H9 (cell line): ENCODE measurements around the gene MFSD6. TPM values are rescaled to one million over a fixed set of nuclear protein-coding genes. Genes with fewer than 3 reads are reported as not detected.
"Not testable (repeated sequence)": the region's sequence is repeated elsewhere in the genome, so short reads cannot be mapped to it uniquely, and the experiment has no call there.

ENCODE experiments used
- DNase-seq: peaks from one replicate; pipeline ENCODE4 v3.0.0-alpha.2; 2017
- H2AFZ ChIP-seq: one replicate; pipeline ENCODE4 v1.6.1; 2013; ENCODE audit warnings: mild to moderate bottlenecking, low read length, control low read depth, moderate library complexity
- H2AK5ac ChIP-seq: 2 replicates; pipeline ENCODE4 v1.6.1; 2013; ENCODE audit warnings: low read length, control low read depth, mixed read lengths; ENCODE audit not compliant: insufficient read length
- H2BK120ac ChIP-seq: one replicate; pipeline ENCODE4 v1.6.1; 2013; ENCODE audit warnings: low read depth, mild to moderate bottlenecking, low read length, control low read depth, inconsistent platforms; ENCODE audit not compliant: poor library complexity, severe bottlenecking
- H2BK12ac ChIP-seq: 2 replicates; pipeline ENCODE4 v1.6.1; 2013; ENCODE audit warnings: low read length, control low read depth, mixed read lengths, low read depth; ENCODE audit not compliant: insufficient read length
- H2BK15ac ChIP-seq: 2 replicates; pipeline ENCODE4 v1.6.1; 2013; ENCODE audit warnings: low read depth, low read length, control low read depth
- H2BK20ac ChIP-seq: one replicate; pipeline ENCODE4 v1.6.1; 2013; ENCODE audit warnings: low read depth, mild to moderate bottlenecking, low read length, control low read depth, inconsistent platforms; ENCODE audit not compliant: poor library complexity, severe bottlenecking
- H2BK5ac ChIP-seq: 2 replicates; pipeline ENCODE4 v1.6.1; 2013; ENCODE audit warnings: low read length, control low read depth, mixed read lengths; ENCODE audit not compliant: insufficient read length
- H3K14ac ChIP-seq: 2 replicates; pipeline ENCODE4 v1.6.1; 2013; ENCODE audit warnings: low read length, control low read depth; ENCODE audit not compliant: insufficient read depth
- H3K18ac ChIP-seq: 2 replicates; pipeline ENCODE4 v1.6.1; 2013; ENCODE audit warnings: low read depth, mild to moderate bottlenecking, mixed read lengths, low read length, control low read depth; ENCODE audit not compliant: insufficient read length
- H3K23ac ChIP-seq: 2 replicates; pipeline ENCODE4 v1.6.1; 2013; ENCODE audit warnings: low read length, control low read depth, mixed read lengths, low read depth; ENCODE audit not compliant: insufficient read length
- H3K23me2 ChIP-seq: 2 replicates; pipeline ENCODE4 v1.6.1; 2013; ENCODE audit warnings: low read depth, mild to moderate bottlenecking, mixed read lengths, low read length, control low read depth; ENCODE audit not compliant: insufficient read length, poor library complexity, severe bottlenecking
- H3K27ac ChIP-seq: 2 replicates; pipeline ENCODE4 v1.5.1; 2013; ENCODE audit warnings: low read length, control low read depth, mixed read lengths, low read depth; ENCODE audit not compliant: insufficient read length
- H3K27me3 ChIP-seq: 2 replicates; pipeline ENCODE4 v1.6.1; 2013; ENCODE audit warnings: low read length, control low read depth, inconsistent platforms; ENCODE audit not compliant: insufficient read depth
- H3K4ac ChIP-seq: 2 replicates; pipeline ENCODE4 v1.6.1; 2013; ENCODE audit warnings: low read depth, mild to moderate bottlenecking, control low read depth, inconsistent platforms, low read length, moderate library complexity
- H3K4me1 ChIP-seq: 2 replicates; pipeline ENCODE4 v1.6.1; 2013; ENCODE audit warnings: low read length, control low read depth, inconsistent platforms; ENCODE audit not compliant: insufficient read depth
- H3K4me2 ChIP-seq: 2 replicates; pipeline ENCODE4 v1.6.1; 2013; ENCODE audit warnings: low read length, control low read depth, mixed read lengths; ENCODE audit not compliant: insufficient read length, insufficient read depth
- H3K56ac ChIP-seq: 2 replicates; pipeline ENCODE4 v1.6.1; 2013; ENCODE audit warnings: low read depth, mild to moderate bottlenecking, mixed read lengths, low read length, control low read depth; ENCODE audit not compliant: insufficient read length
- H3K79me1 ChIP-seq: 2 replicates; pipeline ENCODE4 v1.6.1; 2013; ENCODE audit warnings: low read depth, mild to moderate bottlenecking, moderate library complexity, low read length, control low read depth, inconsistent platforms; ENCODE audit not compliant: insufficient read depth, poor library complexity, severe bottlenecking
- H3K79me2 ChIP-seq: 2 replicates; pipeline ENCODE4 v1.6.1; 2013; ENCODE audit warnings: low read length, control low read depth, inconsistent platforms; ENCODE audit not compliant: insufficient read depth
- H3K9ac ChIP-seq: 2 replicates; pipeline ENCODE4 v1.6.1; 2013; ENCODE audit warnings: low read length, control low read depth, mixed read lengths; ENCODE audit not compliant: insufficient read length; ENCODE audit errors: extremely low read depth
- H3K9me3 ChIP-seq: one replicate; pipeline ENCODE4 v1.6.1; 2013; ENCODE audit warnings: low read depth, low read length, inconsistent platforms; ENCODE audit not compliant: control insufficient read depth
- H3T11ph ChIP-seq: one replicate; pipeline ENCODE4 v1.6.1; 2013; ENCODE audit warnings: mild to moderate bottlenecking, low read length, control low read depth, inconsistent platforms
- H4K20me1 ChIP-seq: one replicate; pipeline ENCODE4 v1.6.1; 2013; ENCODE audit not compliant: control insufficient read depth, insufficient read length, insufficient read depth
- H4K5ac ChIP-seq: 2 replicates; pipeline ENCODE4 v1.6.1; 2013; ENCODE audit warnings: low read depth, mild to moderate bottlenecking, mixed read lengths, low read length, control low read depth; ENCODE audit not compliant: insufficient read length
- H4K8ac ChIP-seq: replicated peaks from 2 replicates; pipeline ENCODE4 v1.6.1; 2013; ENCODE audit warnings: low read length, control low read depth, mixed read lengths, low read depth; ENCODE audit not compliant: insufficient read length
- H4K91ac ChIP-seq: 2 replicates; pipeline ENCODE4 v1.6.1; 2013; ENCODE audit warnings: low read depth, mild to moderate bottlenecking, moderate library complexity, mixed read lengths, low read length, control low read depth; ENCODE audit not compliant: insufficient read length
- H3K27ac Mint-ChIP-seq, 3 experiments: 2 replicates in 2 of 3; 3 replicates in 1 of 3; pipeline ENCODE4 v1.8.0; 2020 to 2021; ENCODE audit warnings: mixed read lengths in 3 of 3, mild to moderate bottlenecking in 1 of 3, moderate library complexity in 1 of 3
- H3K27me3 Mint-ChIP-seq: 2 replicates; pipeline ENCODE4 v1.8.0; 2021; ENCODE audit warnings: low read depth, mild to moderate bottlenecking, moderate library complexity, mixed read lengths
- H3K36me3 Mint-ChIP-seq, 3 experiments: 2 replicates in 2 of 3; 3 replicates in 1 of 3; pipeline ENCODE4 v1.8.0; 2020 to 2021; ENCODE audit warnings: low read depth in 3 of 3, mixed read lengths in 3 of 3; ENCODE audit not compliant: insufficient read depth in 1 of 3
- H3K4me1 Mint-ChIP-seq, 2 experiments: 2 replicates each; pipeline ENCODE4 v1.8.0; 2020; ENCODE audit warnings: mixed read lengths in 2 of 2
- H3K4me3 Mint-ChIP-seq, 2 experiments: 2 replicates in 1 of 2; 3 replicates in 1 of 2; pipeline ENCODE4 v1.8.0; 2020 to 2021; ENCODE audit warnings: mild to moderate bottlenecking in 2 of 2, mixed read lengths in 2 of 2, moderate library complexity in 1 of 2
- H3K9me3 Mint-ChIP-seq, 2 experiments: 2 replicates in 1 of 2; 3 replicates in 1 of 2; pipeline ENCODE4 v1.8.0; 2020; ENCODE audit warnings: mild to moderate bottlenecking in 2 of 2, mixed read lengths in 2 of 2, moderate library complexity in 1 of 2
- WGBS: extraction: QIAGEN DNeasy Blood & Tissue Kit; methylation state at CpG from one replicate; pipeline ENCODE4 v1.1.7; 2013; ENCODE audit warnings: missing lambda C conversion rate, low lambda C conversion rate, mixed read lengths; ENCODE audit not compliant: insufficient read length; ENCODE audit errors: extremely low coverage; 5-methylcytosine and 5-hydroxymethylcytosine counted together
- total RNA-seq: library from RNA; stranded (reverse); gene quantifications from 2 replicates; pipeline ENCODE4 v1.2.1, GENCODE V29; 2021
- TF ChIP-seq, protein P1 (sequence below): fragments of 200-600 bp; sonication (generic); conservative IDR thresholded peaks from 3 replicates; pipeline ENCODE4 v1.8.0; 2021; ENCODE audit warnings: antibody characterized with exemption, mild to moderate bottlenecking

The MFSD6 gene
- total RNA-seq, 1 experiment from 2014 or later, result 4.0 TPM

GRCh38 chr2:190467575-190468083 lies 59.5 kb downstream of the MFSD6 start:
- no peaks in the 10 kb centered on the region for H3K23me2 ChIP-seq
- no peak overlapping the region for H2BK120ac ChIP-seq
- no peaks in the 10 kb centered on the region for H3K79me2 ChIP-seq
- no peak overlapping the region for H3K4me3 Mint-ChIP-seq
- H2BK5ac ChIP-seq, result no peak overlapping the region
- no peak overlapping the region for H3K27ac ChIP-seq
- H3K4me1 ChIP-seq, result no peaks in the 10 kb centered on the region
- no peak overlapping the region for H3K14ac ChIP-seq
- H2AFZ ChIP-seq, result no peak overlapping the region
- no peaks in the 10 kb centered on the region for H3K27me3 ChIP-seq
- no peak overlapping the region for H2BK15ac ChIP-seq
- no peak overlapping the region for H4K8ac ChIP-seq
- no peak overlapping the region for H4K5ac ChIP-seq
- H3K27me3 Mint-ChIP-seq, result peaks cover 1% of the 10 kb centered on the region; the same call in 1 of the 2 replicates
- no peak overlapping the region for H2BK20ac ChIP-seq
- no peak overlapping the region for H3K23ac ChIP-seq
- TF ChIP-seq, protein P1, sequence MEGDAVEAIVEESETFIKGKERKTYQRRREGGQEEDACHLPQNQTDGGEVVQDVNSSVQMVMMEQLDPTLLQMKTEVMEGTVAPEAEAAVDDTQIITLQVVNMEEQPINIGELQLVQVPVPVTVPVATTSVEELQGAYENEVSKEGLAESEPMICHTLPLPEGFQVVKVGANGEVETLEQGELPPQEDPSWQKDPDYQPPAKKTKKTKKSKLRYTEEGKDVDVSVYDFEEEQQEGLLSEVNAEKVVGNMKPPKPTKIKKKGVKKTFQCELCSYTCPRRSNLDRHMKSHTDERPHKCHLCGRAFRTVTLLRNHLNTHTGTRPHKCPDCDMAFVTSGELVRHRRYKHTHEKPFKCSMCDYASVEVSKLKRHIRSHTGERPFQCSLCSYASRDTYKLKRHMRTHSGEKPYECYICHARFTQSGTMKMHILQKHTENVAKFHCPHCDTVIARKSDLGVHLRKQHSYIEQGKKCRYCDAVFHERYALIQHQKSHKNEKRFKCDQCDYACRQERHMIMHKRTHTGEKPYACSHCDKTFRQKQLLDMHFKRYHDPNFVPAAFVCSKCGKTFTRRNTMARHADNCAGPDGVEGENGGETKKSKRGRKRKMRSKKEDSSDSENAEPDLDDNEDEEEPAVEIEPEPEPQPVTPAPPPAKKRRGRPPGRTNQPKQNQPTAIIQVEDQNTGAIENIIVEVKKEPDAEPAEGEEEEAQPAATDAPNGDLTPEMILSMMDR, result no peak
- H3T11ph ChIP-seq, result no peak overlapping the region
- H3K4me2 ChIP-seq, result no peak overlapping the region
- DNase-seq, result no peak
- H3K36me3 Mint-ChIP-seq, result peaks cover 8 to 20% (median 18%) of the 10 kb centered on the region in 3 experiments
- no peak overlapping the region for H3K27ac Mint-ChIP-seq
- no peak overlapping the region for H2BK12ac ChIP-seq
- H4K91ac ChIP-seq, result no peak overlapping the region
- no peaks in the 10 kb centered on the region for H4K20me1 ChIP-seq
- H3K56ac ChIP-seq, result no peak overlapping the region
- H3K9ac ChIP-seq, result no peak overlapping the region
- peaks cover 5 to 7% of the 10 kb centered on the region in 2 experiments; a peak in 2 of 4 replicates for H3K4me1 Mint-ChIP-seq
- H3K9me3 Mint-ChIP-seq, result peaks cover 9 to 16% of the 10 kb centered on the region in 2 experiments
- no peak overlapping the region for H3K18ac ChIP-seq
- WGBS, result no CpG with 5 or more reads among the region's 5 CpGs
- H2AK5ac ChIP-seq, result no peak overlapping the region
- no peak overlapping the region for H3K4ac ChIP-seq
- no peaks in the 10 kb centered on the region for H3K9me3 ChIP-seq
- H3K79me1 ChIP-seq, result no peaks in the 10 kb centered on the region

- not testable (repeated sequence) for H2BK120ac ChIP-seq, H3K9ac ChIP-seq, H3K79me2 ChIP-seq, H2BK5ac ChIP-seq, H4K8ac ChIP-seq, H3K4me1 Mint-ChIP-seq, H3K27me3 ChIP-seq, H3K18ac ChIP-seq, H3K4me2 ChIP-seq, H3K4ac ChIP-seq, H3K23ac ChIP-seq, H3K14ac ChIP-seq, H4K5ac ChIP-seq, H3K56ac ChIP-seq, H4K91ac ChIP-seq, H3K9me3 ChIP-seq, H3K4me1 ChIP-seq, H2BK12ac ChIP-seq, H3K27ac Mint-ChIP-seq, H3T11ph ChIP-seq, DNase-seq, H3K27me3 Mint-ChIP-seq, H2AFZ ChIP-seq, H3K79me1 ChIP-seq, H4K20me1 ChIP-seq, H2BK15ac ChIP-seq, H3K23me2 ChIP-seq, H2AK5ac ChIP-seq, H3K4me3 Mint-ChIP-seq, H3K27ac ChIP-seq, H2BK20ac ChIP-seq
- peaks cover 8 to 23% (median 18%) of the 10 kb centered on the region in 3 experiments for H3K36me3 Mint-ChIP-seq
- WGBS, result no CpG with 5 or more reads among the region's 1 CpG
- peaks cover 13 to 20% of the 10 kb centered on the region in 2 experiments for H3K9me3 Mint-ChIP-seq
Observed at GRCh38 chr2:190468354-190468753, 60.2 kb downstream of the MFSD6 start.
